ENCODE results near the gene RAC3.

GRCh38 chr17:82058855-82059249 is 27.4 kb downstream of the RAC3 start:
- TF ChIP-seq CTCF (IDR thresholded peaks at IDR 0.05) = no peak
- TF ChIP-seq POLR2A (IDR thresholded peaks at IDR 0.05) = no peak

Measured in esophagus squamous epithelium (tissue), 4 donors.